Putamen (tissue), 1 donor: ENCODE results near the gene TBC1D22B.

Experiments
- DNase-seq: peaks from one replicate; pipeline ENCODE4 v3.0.0-alpha.2; 2016; ENCODE audit warnings: low spot score

The TBC1D22B gene

GRCh38 chr6:37257634-37258404 lies at the start of gene TBC1D22B, which contains the start of gene TMEM217:
Gene TBC1D22B, plus strand, starts transcription at chr6:37257772. Its CDS starts 146 bp downstream, at chr6:37257918.
Gene TMEM217, minus strand, starts transcription at chr6:37258144. Its CDS starts 39,114 bp downstream, at chr6:37219030.
- DNase-seq: peak; percentile 95

GRCh38 chr6:37207903-37208456 lies 49.6 kb upstream of the TBC1D22B start:
- peak; percentile 22 for DNase-seq

- no peak for DNase-seq
Observed at GRCh38 chr6:37208793-37209192, 48.8 kb upstream of the TBC1D22B start.

- no peak for DNase-seq
Observed at GRCh38 chr6:37209461-37210205, 47.9 kb upstream of the TBC1D22B start.

- DNase-seq: peak; percentile 60
Observed at GRCh38 chr6:37210313-37210968, 47.1 kb upstream of the TBC1D22B start.

- no peak for DNase-seq
Observed at GRCh38 chr6:37212268-37212667, 45.3 kb upstream of the TBC1D22B start.

GRCh38 chr6:37218061-37218460 lies 39.5 kb upstream of the TBC1D22B start:
- DNase-seq: no peak

GRCh38 chr6:37218511-37218910 lies 39.1 kb upstream of the TBC1D22B start:
- DNase-seq: no peak

GRCh38 chr6:37221585-37222124 lies 35.9 kb upstream of the TBC1D22B start:
- DNase-seq: no peak

GRCh38 chr6:37222125-37222967 lies 35.2 kb upstream of the TBC1D22B start:
- DNase-seq: no peak

- no peak for DNase-seq
Observed at GRCh38 chr6:37222992-37223391, 34.6 kb upstream of the TBC1D22B start.

- DNase-seq: no peak
Observed at GRCh38 chr6:37225350-37226169, 32.0 kb upstream of the TBC1D22B start.

GRCh38 chr6:37230104-37230503 lies 27.5 kb upstream of the TBC1D22B start:
- no peak for DNase-seq

- no peak for DNase-seq
Observed at GRCh38 chr6:37232430-37233017, 25.0 kb upstream of the TBC1D22B start.

- no peak for DNase-seq
Observed at GRCh38 chr6:37233541-37233940, 24.0 kb upstream of the TBC1D22B start.

GRCh38 chr6:37236921-37237320 lies 20.7 kb upstream of the TBC1D22B start:
- DNase-seq: no peak

GRCh38 chr6:37237789-37238188 lies 19.8 kb upstream of the TBC1D22B start:
- DNase-seq: no peak

GRCh38 chr6:37238381-37238780 lies 19.2 kb upstream of the TBC1D22B start:
- no peak for DNase-seq

GRCh38 chr6:37239526-37239925 lies 18.0 kb upstream of the TBC1D22B start:
- DNase-seq: no peak
